ENCODE results near the gene DSCAML1.
"Not testable (repeated sequence)": the region's sequence is repeated elsewhere in the genome, so short reads cannot be mapped to it uniquely, and the experiment has no call there.

Gene DSCAML1

DNA sequence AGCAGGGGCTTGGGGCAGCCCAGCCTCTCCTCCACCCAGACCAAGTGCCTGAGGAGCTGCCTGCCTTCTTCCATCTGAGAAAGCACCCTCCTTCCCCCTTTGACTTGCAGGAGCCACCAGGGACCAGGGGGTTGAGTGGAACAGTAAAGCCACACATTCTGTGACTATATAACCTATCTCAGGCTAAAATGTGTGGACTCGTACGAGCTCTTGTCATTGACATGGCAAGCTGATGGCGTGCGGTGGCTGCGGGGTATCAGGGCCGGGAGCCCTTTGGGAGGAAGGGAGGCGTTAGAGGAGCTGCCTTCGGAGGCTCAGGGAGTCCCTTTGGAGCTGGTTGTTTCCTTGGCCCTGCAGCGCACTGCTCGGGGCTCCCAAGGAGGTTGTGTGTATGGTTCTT lies 384.8 kb downstream of the DSCAML1 start:
- Histone ChIP-seq H3K27ac (ENCODE audit: low read depth, low read length) (no peak overlapping the region), H3K27me3 (ENCODE audit: control insufficient read depth, insufficient read depth, low read length) (no peaks in the 10 kb centered on the region), H3K36me3 (ENCODE audit: control insufficient read depth, insufficient read depth, low read length) (peaks cover 16% of the 10 kb centered on the region), H3K9me3 (ENCODE audit: control insufficient read depth, insufficient read depth, low read length) (no peaks in the 10 kb centered on the region), H3K4me3 (ENCODE audit: low read depth, low read length) (no peak overlapping the region), H3K4me1 (ENCODE audit: control insufficient read depth, insufficient read depth, low read length) (no peaks in the 10 kb centered on the region; the same call in 1 of the 2 replicates), H3K9ac (ENCODE audit: low read depth, low read length) (no peak overlapping the region)

DNA sequence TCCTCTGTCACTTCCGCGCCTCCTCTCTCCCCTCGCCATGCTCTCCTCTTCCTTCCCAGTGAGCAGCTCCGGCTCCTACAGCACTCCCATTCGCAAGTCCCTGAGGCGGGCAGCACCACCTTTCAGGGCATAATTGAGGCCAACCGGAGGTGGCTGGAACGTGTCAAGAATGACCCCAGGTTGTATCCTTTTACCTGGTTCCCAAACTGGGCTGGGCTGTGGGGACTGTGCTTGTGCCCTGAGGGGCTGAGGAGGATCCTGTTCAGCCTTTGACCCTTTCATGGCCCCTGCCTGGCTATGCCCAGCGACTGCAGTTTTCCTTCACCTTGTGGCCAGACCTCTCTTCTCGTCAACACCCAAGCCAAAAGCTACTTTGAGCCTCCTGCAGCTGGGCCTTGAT lies 385.3 kb downstream of the DSCAML1 start:
- H3K4me1 ChIP-seq (ENCODE audit: control insufficient read depth, insufficient read depth, low read length), result no peaks in the 10 kb centered on the region; the same call in 1 of the 2 replicates
- no peak overlapping the region for H3K27ac ChIP-seq (ENCODE audit: low read depth, low read length)
- no peaks in the 10 kb centered on the region for H3K9me3 ChIP-seq (ENCODE audit: control insufficient read depth, insufficient read depth, low read length)
- no peaks in the 10 kb centered on the region for H3K27me3 ChIP-seq (ENCODE audit: control insufficient read depth, insufficient read depth, low read length)
- peaks cover 16% of the 10 kb centered on the region for H3K36me3 ChIP-seq (ENCODE audit: control insufficient read depth, insufficient read depth, low read length)
- H3K4me3 ChIP-seq (ENCODE audit: low read depth, low read length), result no peak overlapping the region
- no peak overlapping the region for H3K9ac ChIP-seq (ENCODE audit: low read depth, low read length)

DNA sequence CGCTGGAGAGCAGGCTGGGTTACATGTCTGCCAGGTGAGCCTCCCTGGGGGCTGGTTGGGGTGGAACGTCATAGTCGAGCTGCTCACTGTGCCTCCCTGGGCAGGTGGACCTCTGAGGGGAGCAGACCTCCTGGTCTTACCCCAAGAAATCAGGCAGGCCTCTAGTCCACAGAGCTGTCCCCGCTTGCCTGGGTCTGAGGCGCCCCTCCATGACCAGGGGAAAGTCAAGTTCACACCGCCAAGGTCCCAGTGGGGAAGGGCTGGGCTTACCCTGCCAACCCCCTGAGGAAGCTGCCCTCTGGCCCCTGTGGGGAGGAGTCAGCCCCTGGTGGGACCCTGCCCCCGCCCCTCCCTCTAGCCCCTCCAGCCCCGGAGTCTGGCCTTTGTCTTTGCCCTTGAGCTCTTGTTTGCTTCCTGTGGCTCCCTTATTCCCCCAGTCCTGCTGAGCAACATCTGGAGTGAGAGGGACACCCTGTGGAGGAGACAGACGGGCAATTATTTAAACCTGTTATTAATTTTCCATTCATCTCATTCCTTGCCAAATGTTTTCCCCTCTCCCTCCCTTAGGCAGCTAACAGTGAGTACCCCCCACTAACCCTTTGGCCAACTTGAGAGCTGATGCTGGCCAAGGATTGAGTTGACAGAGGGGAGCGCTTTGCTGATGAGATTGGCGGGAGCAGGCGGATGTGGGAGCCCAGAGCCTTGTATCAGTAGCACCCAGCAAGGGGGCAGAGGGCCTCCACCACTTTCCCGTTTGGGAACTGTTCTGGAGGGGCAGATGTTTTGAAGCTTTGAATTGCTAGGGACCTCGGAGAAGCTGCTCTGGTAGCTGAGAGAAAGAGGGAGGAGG lies 385.9 kb downstream of the DSCAML1 start:
- H3K27ac ChIP-seq (ENCODE audit: low read depth, low read length), result no peak overlapping the region
- H3K4me3 ChIP-seq (ENCODE audit: low read depth, low read length), result no peak overlapping the region
- peaks cover 4% of the 10 kb centered on the region for H3K9me3 ChIP-seq (ENCODE audit: control insufficient read depth, insufficient read depth, low read length)
- H3K27me3 ChIP-seq (ENCODE audit: control insufficient read depth, insufficient read depth, low read length), result no peaks in the 10 kb centered on the region
- H3K4me1 ChIP-seq (ENCODE audit: control insufficient read depth, insufficient read depth, low read length), result no peaks in the 10 kb centered on the region; the same call in 1 of the 2 replicates
- H3K9ac ChIP-seq (ENCODE audit: low read depth, low read length), result no peak overlapping the region
- peaks cover 18% of the 10 kb centered on the region for H3K36me3 ChIP-seq (ENCODE audit: control insufficient read depth, insufficient read depth, low read length)

DNA sequence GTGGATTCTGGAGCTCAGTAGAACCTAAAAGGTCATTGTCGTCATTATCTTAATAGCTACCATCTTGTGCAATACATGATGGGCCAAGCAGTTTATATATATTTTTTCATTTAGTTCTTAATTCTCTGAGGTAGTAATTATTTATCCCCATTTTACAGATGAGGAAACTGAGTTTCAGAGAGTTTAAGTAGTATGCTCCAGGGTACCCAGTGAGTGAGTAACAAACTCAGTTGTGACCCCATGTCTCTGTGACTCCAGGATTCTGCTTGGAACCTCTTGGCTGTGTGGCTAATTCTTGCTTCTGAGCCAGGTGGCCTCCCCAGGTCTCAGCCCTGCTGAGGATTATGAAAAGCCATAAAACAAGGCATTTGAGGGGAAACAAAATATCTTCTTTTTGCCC lies 386.8 kb downstream of the DSCAML1 start:
- Histone ChIP-seq H3K9ac (ENCODE audit: low read depth, low read length) (no peak overlapping the region), H3K27ac (ENCODE audit: low read depth, low read length) (no peak overlapping the region), H3K9me3 (ENCODE audit: control insufficient read depth, insufficient read depth, low read length) (peaks cover 8% of the 10 kb centered on the region), H3K27me3 (ENCODE audit: control insufficient read depth, insufficient read depth, low read length) (no peaks in the 10 kb centered on the region), H3K36me3 (ENCODE audit: control insufficient read depth, insufficient read depth, low read length) (peaks cover 18% of the 10 kb centered on the region), H3K4me1 (ENCODE audit: control insufficient read depth, insufficient read depth, low read length) (no peaks in the 10 kb centered on the region; the same call in 1 of the 2 replicates), H3K4me3 (ENCODE audit: low read depth, low read length) (no peak overlapping the region)

DNA sequence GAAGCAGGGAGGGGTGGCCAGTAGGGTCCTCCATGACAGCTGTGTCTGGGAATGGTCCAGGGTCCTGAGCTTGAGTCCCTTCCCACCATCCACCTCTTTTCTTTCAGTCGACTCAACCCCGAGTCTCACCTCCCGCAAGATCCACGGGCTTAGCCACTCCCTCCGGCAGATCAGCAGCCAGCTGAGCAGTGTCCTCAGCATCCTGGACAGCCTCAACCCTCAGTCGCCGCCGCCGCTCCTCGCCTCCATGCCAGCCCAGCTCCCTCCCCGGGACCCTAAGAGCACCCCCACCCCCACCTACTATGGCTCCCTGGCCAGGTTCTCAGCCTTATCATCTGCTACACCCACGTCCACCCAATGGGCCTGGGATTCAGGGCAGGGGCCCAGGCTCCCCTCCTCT lies 387.5 kb downstream of the DSCAML1 start:
- peaks cover 18% of the 10 kb centered on the region for H3K36me3 ChIP-seq (ENCODE audit: control insufficient read depth, insufficient read depth, low read length)
- H3K27me3 ChIP-seq (ENCODE audit: control insufficient read depth, insufficient read depth, low read length), result no peaks in the 10 kb centered on the region
- no peak overlapping the region for H3K27ac ChIP-seq (ENCODE audit: low read depth, low read length)
- no peak overlapping the region for H3K4me3 ChIP-seq (ENCODE audit: low read depth, low read length)
- no peak overlapping the region for H3K9ac ChIP-seq (ENCODE audit: low read depth, low read length)
- H3K9me3 ChIP-seq (ENCODE audit: control insufficient read depth, insufficient read depth, low read length), result peaks cover 13% of the 10 kb centered on the region
- no peaks in the 10 kb centered on the region; the same call in 1 of the 2 replicates for H3K4me1 ChIP-seq (ENCODE audit: control insufficient read depth, insufficient read depth, low read length)

DNA sequence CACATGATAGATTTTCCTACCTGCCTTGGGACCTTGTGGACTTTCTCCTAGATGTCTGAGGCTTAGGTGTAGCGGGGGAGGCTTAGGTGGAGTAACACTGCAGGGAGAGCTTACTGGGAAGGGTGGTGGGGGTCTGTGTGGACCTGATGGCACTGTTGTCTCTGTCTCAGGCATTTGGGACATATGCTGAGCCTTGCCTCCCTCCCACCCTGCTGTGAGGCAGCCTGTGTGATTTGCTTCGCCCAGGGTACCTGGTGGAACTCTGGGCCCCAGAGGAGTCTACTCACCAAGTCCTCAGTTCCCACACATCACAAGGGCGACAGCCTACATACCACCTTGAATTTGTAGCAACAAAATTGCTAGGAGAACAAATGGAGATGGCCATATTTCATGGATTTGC lies 388.7 kb downstream of the DSCAML1 start:
- no peak overlapping the region for H3K27ac ChIP-seq (ENCODE audit: low read depth, low read length)
- H3K4me1 ChIP-seq (ENCODE audit: control insufficient read depth, insufficient read depth, low read length), result no peaks in the 10 kb centered on the region; the same call in 1 of the 2 replicates
- peaks cover 18% of the 10 kb centered on the region for H3K36me3 ChIP-seq (ENCODE audit: control insufficient read depth, insufficient read depth, low read length)
- no peak overlapping the region for H3K4me3 ChIP-seq (ENCODE audit: low read depth, low read length)
- no peak overlapping the region for H3K9ac ChIP-seq (ENCODE audit: low read depth, low read length)
- no peaks in the 10 kb centered on the region for H3K27me3 ChIP-seq (ENCODE audit: control insufficient read depth, insufficient read depth, low read length)
- peaks cover 13% of the 10 kb centered on the region for H3K9me3 ChIP-seq (ENCODE audit: control insufficient read depth, insufficient read depth, low read length)

DNA sequence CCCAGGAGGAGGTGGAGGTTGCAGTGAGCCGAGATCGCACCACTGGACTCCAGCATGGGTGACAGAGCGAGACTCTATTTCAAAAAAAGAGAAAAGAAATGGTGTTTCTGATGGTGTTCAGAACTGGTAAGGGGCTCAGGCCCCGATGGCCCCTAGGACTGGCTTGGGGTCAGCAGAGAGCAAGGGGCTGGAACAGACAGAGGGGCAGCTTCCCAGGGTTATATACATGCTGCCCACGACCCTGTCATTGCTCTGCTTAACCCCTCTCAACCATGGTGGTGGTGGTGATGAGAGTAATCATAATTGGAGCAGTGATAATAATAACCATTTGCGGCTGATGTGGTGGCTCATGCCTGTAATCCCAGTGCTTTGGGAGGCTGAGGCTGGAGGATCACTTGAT lies 390.0 kb downstream of the DSCAML1 start:
- H3K36me3 ChIP-seq (ENCODE audit: control insufficient read depth, insufficient read depth, low read length), result peaks cover 18% of the 10 kb centered on the region
- H3K27ac ChIP-seq (ENCODE audit: low read depth, low read length), result no peak overlapping the region
- no peaks in the 10 kb centered on the region; the same call in 1 of the 2 replicates for H3K4me1 ChIP-seq (ENCODE audit: control insufficient read depth, insufficient read depth, low read length)
- H3K9ac ChIP-seq (ENCODE audit: low read depth, low read length), result no peak overlapping the region
- H3K27me3 ChIP-seq (ENCODE audit: control insufficient read depth, insufficient read depth, low read length), result no peaks in the 10 kb centered on the region
- peaks cover 13% of the 10 kb centered on the region for H3K9me3 ChIP-seq (ENCODE audit: control insufficient read depth, insufficient read depth, low read length)
- no peak overlapping the region for H3K4me3 ChIP-seq (ENCODE audit: low read depth, low read length)

DNA sequence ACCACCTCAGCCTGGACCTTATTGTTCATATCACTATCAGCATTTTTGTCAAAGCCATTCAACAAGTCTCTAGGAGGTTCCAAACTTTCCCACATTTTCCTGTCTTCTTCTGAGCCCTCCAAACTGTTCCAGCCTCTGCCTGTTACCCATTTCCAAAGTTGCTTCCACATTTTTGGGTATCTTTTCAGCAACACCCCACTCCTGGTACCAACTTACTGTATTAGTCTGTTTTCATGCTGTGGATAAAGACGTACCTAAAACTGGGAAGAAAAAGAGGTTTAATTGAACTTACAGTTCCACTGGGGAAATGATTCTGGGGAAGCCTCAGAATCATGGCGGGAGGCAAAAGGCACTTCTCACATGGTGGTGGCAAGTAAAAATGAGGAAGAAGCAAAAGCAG lies 391.1 kb downstream of the DSCAML1 start:
- not testable (repeated sequence) for H3K4me3 ChIP-seq (ENCODE audit: low read depth, low read length); H3K9ac ChIP-seq (ENCODE audit: low read depth, low read length); H3K4me1 ChIP-seq (ENCODE audit: control insufficient read depth, insufficient read depth, low read length); H3K27me3 ChIP-seq (ENCODE audit: control insufficient read depth, insufficient read depth, low read length); H3K27ac ChIP-seq (ENCODE audit: low read depth, low read length)
- Histone ChIP-seq H3K9me3 (ENCODE audit: control insufficient read depth, insufficient read depth, low read length) (peaks cover 13% of the 10 kb centered on the region), H3K36me3 (ENCODE audit: control insufficient read depth, insufficient read depth, low read length) (peaks cover 18% of the 10 kb centered on the region)

DNA sequence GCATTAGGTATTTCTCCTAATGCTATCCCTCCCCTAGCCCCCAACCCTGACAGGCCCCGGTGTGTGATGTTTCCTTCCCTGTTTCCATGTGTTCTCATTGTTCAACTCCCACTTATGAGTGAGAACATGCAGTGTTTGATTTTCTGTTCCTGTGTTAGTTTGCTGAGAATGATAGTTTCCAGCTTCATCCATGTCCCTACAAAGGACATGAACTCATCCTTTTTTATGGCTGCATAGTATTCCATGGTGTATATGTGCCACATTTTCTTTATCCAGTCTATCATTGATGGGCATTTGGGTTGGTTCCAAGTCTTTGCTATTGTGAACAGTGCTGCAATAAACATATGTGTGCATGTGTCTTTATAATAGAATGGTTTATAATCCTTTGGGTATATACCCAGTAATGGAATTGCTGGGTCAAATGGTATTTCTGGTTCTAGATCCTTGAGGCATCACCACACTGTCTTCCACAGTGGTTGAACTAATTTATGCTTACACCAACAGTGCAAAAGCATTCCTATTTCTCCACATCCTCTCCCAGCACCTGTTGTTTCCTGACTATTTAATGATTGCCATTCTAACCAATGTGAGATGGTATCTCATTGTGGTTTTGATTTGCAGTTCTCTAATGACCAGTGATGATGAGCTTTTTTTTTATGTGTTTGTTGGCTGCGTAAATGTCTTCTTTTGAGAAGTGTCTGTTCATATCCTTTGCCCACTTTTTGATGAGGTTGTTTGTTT lies 397.7 kb downstream of the DSCAML1 start:
- peaks cover 45% of the 10 kb centered on the region for H3K36me3 ChIP-seq (ENCODE audit: control insufficient read depth, insufficient read depth, low read length)
- H3K27ac ChIP-seq (ENCODE audit: low read depth, low read length); H3K4me1 ChIP-seq (ENCODE audit: control insufficient read depth, insufficient read depth, low read length); H3K4me3 ChIP-seq (ENCODE audit: low read depth, low read length); H3K9ac ChIP-seq (ENCODE audit: low read depth, low read length); H3K27me3 ChIP-seq (ENCODE audit: control insufficient read depth, insufficient read depth, low read length): not testable (repeated sequence)
- H3K9me3 ChIP-seq (ENCODE audit: control insufficient read depth, insufficient read depth, low read length), result peaks cover 10% of the 10 kb centered on the region; the same call in 1 of the 2 replicates

DNA sequence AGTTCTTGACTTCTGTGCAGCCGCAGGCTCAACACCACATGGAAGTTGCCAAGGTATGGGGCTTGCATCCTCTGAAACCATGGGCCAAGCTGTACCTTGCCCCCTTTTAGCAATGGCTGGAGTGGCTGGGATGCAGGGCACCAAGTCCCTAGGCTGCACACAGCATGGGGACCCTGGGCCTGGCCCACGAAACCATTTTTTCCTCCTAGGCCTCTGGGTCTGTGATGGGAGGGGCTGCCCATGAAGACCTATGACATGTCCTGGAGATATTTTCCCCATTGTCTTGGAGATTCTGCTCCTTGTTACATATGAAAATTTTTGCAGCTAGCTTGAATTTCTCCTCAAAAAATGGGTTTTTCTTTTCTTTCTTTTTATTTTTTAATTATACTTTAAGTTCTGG lies 398.4 kb downstream of the DSCAML1 start:
- H3K36me3 ChIP-seq (ENCODE audit: control insufficient read depth, insufficient read depth, low read length), result peaks cover 51% of the 10 kb centered on the region
- not testable (repeated sequence) for H3K27me3 ChIP-seq (ENCODE audit: control insufficient read depth, insufficient read depth, low read length); H3K27ac ChIP-seq (ENCODE audit: low read depth, low read length); H3K9ac ChIP-seq (ENCODE audit: low read depth, low read length); H3K4me3 ChIP-seq (ENCODE audit: low read depth, low read length); H3K4me1 ChIP-seq (ENCODE audit: control insufficient read depth, insufficient read depth, low read length)
- H3K9me3 ChIP-seq (ENCODE audit: control insufficient read depth, insufficient read depth, low read length), result peaks cover 10% of the 10 kb centered on the region; the same call in 1 of the 2 replicates

DNA sequence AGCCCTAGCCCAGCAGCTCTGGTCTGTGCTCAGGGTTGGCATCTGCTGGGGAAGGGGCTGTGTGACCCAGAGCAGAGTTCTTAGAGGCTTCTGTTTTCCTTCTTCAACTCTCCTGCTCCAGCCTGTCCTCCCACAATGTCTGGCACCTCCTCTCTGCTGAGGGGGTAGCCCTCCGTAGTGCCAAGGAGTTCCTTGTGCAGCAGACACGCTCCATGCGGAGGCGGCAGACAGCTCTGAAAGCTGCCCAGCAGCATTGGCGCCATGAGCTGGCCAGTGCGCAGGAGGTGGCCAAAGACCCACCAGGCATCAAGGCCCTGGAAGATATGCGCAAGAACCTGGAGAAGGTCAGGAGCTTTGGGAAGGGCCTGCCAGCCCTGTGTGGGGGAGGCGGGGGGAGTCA lies 400.0 kb downstream of the DSCAML1 start:
- Histone ChIP-seq H3K9ac (ENCODE audit: low read depth, low read length) (no peak overlapping the region), H3K27ac (ENCODE audit: low read depth, low read length) (no peak overlapping the region), H3K4me1 (ENCODE audit: control insufficient read depth, insufficient read depth, low read length) (no peaks in the 10 kb centered on the region), H3K4me3 (ENCODE audit: low read depth, low read length) (no peak overlapping the region), H3K27me3 (ENCODE audit: control insufficient read depth, insufficient read depth, low read length) (no peaks in the 10 kb centered on the region), H3K36me3 (ENCODE audit: control insufficient read depth, insufficient read depth, low read length) (peaks cover 68% of the 10 kb centered on the region), H3K9me3 (ENCODE audit: control insufficient read depth, insufficient read depth, low read length) (peaks cover 10% of the 10 kb centered on the region; the same call in 1 of the 2 replicates)

All from HUES48 (cell line).